HG03442 (cell line): ENCODE measurements around the gene LRRFIP1.

Experiments
- ATAC-seq: cut with Tn5 transposase; IDR thresholded peaks from one replicate; pipeline ENCODE4 v1.9.1; 2021; ENCODE audit warnings: mild to moderate bottlenecking, moderate library complexity; ENCODE audit not compliant: unreplicated experiment

Gene LRRFIP1

GRCh38 chr2:237639052-237639835 is 11.9 kb downstream of the LRRFIP1 start:
- no peak for ATAC-seq

GRCh38 chr2:237639836-237640220 is 12.4 kb downstream of the LRRFIP1 start:
- ATAC-seq = no peak

GRCh38 chr2:237640493-237640998 is 13.2 kb downstream of the LRRFIP1 start:
- ATAC-seq = no peak

- ATAC-seq = no peak
These were observed 14.8 kb downstream of the LRRFIP1 start for GRCh38 chr2:237642038-237642734.

DNA sequence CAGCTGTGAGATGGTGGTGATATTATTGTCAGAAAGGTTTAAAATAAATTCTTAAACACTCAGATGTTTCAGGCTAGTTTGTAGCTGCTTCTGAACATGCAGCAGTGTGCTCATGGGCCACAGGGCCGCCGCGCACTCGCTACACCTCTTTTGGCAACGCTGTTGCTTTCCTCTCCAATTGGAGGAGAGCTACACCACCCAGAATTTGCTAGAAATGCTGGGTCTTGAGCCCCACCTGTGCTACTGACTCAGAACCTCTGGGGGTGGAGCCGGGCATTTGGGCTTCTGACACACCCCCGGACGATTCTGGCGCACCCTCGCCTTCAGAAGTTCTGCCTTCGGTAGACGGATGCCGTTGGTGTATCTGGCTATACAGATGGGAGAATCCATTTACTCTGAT is 15.7 kb downstream of the LRRFIP1 start:
- no peak for ATAC-seq

DNA sequence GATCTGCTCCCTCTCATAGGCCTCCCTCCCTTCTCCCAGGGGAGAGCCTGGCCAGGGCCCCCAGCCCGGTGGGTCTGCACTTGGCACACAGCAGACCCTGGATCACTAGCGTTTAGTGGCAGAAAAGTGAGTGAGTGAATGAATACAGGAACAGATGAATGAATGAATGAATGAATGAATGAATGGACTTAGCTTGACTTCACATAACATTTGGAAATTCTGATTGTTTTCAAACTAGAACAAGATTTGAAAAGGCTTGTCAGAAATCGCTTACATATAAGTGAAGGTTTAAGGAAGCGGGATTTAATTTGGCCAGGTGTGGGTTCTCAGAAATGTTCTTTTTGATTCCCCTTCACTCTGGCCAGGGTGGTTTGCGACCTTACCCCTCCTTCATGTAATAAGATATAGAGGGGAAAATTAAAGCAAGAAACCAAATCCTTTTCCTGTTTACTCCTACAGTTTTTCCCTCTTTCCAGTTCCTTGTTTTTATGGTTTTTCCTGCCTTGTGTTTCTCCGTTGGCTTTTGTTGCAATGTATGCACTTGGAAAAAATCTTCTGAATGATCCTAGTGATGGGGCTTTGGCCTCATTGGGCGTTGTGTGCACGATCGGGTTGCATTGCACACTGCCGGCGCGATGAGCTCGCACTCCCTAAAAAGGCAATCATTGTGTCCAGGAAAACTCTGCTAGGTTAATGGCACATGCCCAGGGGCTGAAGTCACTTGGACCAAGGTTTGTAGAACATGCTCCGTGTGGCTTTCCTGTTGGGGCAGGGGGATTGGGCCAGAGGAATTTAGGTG is 16.4 kb downstream of the LRRFIP1 start:
- ATAC-seq = no peak

DNA sequence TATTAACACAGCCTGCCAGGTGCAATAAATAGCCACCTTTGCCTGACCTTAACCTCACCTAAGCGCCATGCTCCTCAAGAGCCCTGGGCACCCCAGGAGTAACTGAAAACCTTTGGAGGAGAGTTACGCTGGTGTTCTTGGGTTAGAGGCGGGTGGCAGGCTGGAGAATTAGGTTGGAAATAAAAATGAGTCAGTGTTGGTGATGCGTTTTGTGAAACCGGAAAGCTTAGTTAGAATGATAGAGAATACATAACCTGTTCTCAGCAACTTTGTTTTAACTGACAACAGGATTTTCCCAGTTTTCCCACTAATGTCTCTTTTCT is 17.0 kb downstream of the LRRFIP1 start:
- no peak for ATAC-seq

GRCh38 chr2:237645261-237645660 is 17.9 kb downstream of the LRRFIP1 start:
- no peak for ATAC-seq

DNA sequence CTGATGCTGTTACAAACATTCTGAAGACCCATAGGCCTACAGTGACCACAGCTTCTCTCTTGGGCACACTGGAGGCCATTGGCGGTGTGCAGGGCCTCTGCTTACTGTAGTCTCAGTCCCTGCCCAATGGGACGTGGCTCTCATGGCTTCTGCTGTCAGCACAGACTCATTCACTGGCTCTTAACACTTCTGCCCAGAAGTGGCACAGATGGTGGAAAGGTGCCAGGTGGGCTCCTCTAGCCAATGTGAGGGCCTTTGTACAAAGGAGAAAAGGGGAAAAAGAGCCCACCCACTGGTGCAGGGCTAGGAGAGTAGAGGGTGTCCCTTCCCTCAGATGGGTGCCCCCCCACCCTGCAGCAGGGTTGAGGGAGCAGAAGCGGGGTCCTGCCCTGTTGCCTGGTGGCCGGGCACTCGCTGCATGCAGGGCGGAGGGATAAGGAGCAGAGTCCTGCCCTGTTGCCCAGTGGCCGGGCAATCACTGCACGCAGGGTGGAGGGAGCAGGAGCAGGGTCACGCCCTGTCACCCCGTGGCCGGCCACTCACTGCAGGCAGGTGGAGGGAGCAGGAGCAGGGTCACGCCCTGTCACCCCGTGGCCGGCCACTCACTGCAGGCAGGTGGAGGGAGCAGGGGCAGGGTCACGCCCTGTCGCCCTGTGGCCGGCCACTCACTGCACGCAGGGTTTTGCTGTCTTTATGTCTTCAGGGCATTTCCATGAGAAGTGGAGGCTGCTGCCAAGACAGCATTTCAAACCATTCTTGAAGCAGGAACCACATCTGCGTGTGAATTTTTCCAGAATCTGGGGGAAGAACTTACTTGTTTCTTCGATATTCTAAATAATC is 20.0 kb downstream of the LRRFIP1 start:
- ATAC-seq = no peak

DNA sequence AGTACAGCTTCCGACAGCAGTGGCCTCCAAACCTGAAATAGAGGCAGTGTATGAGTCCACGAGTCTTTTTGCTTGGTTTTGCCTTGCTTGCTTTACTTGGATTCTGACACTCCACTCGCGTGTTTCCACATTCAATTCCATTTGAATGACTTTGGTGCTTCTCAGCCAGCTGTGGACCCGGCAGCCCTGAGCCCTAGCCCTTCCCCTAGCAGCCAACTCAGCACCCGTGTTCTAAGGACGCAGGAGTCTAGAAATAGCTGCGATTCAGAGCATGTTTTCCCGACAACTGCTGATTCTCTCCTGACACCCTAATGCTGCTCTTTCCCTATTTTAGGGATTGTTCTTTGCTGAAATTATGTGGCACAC is 20.6 kb downstream of the LRRFIP1 start:
- no peak for ATAC-seq

GRCh38 chr2:237649541-237650454 is 22.4 kb downstream of the LRRFIP1 start:
- no peak for ATAC-seq

DNA sequence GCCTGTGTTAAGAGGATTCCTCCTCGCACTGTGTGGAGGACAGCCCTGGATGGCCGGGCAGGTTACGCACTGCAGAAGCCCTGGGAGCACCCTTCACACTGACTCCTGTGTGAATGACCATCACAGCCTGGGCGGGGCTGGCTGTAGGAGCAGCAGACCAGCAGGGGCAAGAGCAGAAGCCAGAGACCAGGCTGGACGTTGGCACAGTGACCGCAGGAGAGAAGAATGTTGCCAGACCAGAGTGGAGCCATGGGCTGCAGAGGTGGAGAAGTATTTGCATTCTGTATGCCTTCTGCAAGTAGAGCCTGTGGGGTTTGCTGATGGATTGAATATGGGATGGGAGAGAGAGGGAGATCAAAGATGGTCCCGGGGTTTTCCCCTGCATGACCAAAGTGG is 23.1 kb downstream of the LRRFIP1 start:
- ATAC-seq = no peak

- no peak for ATAC-seq
These were observed 24.4 kb downstream of the LRRFIP1 start for GRCh38 chr2:237651761-237652160.

- no peak for ATAC-seq
These were observed 24.8 kb downstream of the LRRFIP1 start for GRCh38 chr2:237652181-237652580.

- no peak for ATAC-seq
These were observed 25.5 kb downstream of the LRRFIP1 start for GRCh38 chr2:237652854-237653253.

DNA sequence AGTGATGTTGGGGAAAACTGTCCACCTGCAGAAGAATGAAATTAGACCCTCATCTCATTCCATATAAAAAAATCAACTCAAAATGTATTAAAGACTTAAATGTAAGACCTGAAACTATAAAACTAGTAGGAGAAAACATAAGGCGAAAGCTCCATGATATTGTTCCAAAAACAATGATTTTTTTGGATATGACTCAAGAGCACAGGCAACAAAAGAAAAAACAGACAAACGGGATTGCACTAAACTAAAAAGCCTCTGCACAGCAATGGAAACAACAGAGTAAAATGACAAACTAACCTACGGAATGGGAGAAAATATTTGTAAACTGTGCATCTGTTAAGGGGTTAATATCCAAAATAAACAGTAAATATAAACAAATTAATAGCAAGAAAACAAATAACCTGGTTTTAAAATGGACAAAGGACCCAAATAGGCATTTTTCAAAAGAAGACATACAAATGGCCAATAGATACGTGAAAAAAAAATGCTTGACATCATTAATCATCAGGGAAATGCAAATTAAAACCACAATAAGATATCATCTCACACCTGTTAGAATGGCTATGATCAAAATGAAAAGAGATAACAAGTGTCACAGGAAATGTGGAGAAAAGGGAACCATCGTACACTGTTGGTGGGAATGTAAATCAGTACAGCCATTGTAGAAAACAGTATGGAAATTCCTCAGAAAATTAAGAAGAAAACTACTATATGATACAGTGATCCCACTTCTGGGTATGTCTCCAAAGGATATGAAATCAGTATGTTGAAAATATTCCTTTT is 26.6 kb downstream of the LRRFIP1 start:
- no peak for ATAC-seq

- no peak for ATAC-seq
These were observed 29.7 kb downstream of the LRRFIP1 start for GRCh38 chr2:237657063-237657462.

GRCh38 chr2:237660381-237660900 is 33.1 kb downstream of the LRRFIP1 start:
- no peak for ATAC-seq

GRCh38 chr2:237661270-237661669 is 33.9 kb downstream of the LRRFIP1 start:
- ATAC-seq = no peak
